Activated B cell treated with CpG ODN at 0.5 μM for 24 hours (primary cell): ENCODE measurements around the gene MEOX1. TPM values are rescaled to one million over a fixed set of nuclear protein-coding genes. Genes with fewer than 3 reads are reported as not detected.

Experiments
- ATAC-seq: fragments of 200-7000 bp; cut with Tn5 transposase; one replicate; pipeline ENCODE4 v1.10.0; 2021; ENCODE audit warnings: low read depth, mild to moderate bottlenecking, moderate library complexity
- CTCF ChIA-PET: fragments of 350-600 bp; sonication (Branson Sonifier 250); formaldehyde crosslinking; loops from one replicate; lab custom pipeline; 2021; ENCODE audit warnings: antibody characterized with exemption; lab: Charles Lee
- POLR2A ChIA-PET: fragments of 350-600 bp; sonication (Branson Sonifier 250); formaldehyde crosslinking; loops from one replicate; lab custom pipeline; 2021; ENCODE audit warnings: antibody characterized with exemption; lab: Charles Lee
- DNase-seq: peaks from one replicate; pipeline ENCODE4 v3.0.0; 2022
- H3K27ac Mint-ChIP-seq: one replicate; pipeline ENCODE4 v1.8.0; 2020; ENCODE audit warnings: mixed read lengths
- H3K27me3 Mint-ChIP-seq: one replicate; pipeline ENCODE4 v1.8.0; 2021; ENCODE audit warnings: mixed read lengths
- H3K36me3 Mint-ChIP-seq: one replicate; pipeline ENCODE4 v1.8.0; 2021; ENCODE audit warnings: low read depth, mixed read lengths
- H3K4me1 Mint-ChIP-seq: one replicate; pipeline ENCODE4 v1.8.0; 2021; ENCODE audit warnings: mixed read lengths
- H3K4me3 Mint-ChIP-seq: one replicate; pipeline ENCODE4 v1.8.0; 2020; ENCODE audit warnings: mild to moderate bottlenecking, mixed read lengths
- H3K9me3 Mint-ChIP-seq: one replicate; pipeline ENCODE4 v1.8.0; 2020; ENCODE audit warnings: mixed read lengths
- intact Hi-C: fragments of 100-400 bp; cut with micrococcal nuclease; formaldehyde crosslinking; loops from one replicate; pipeline ENCODE4 v1.15.1; 2024
- total RNA-seq: library from RNA; stranded (reverse); gene quantifications from 2 replicates; pipeline ENCODE4 v1.2.3, GENCODE V29; 2022
- TF ChIP-seq, protein P1 (sequence below): fragments of 200-600 bp; IDR thresholded peaks from one replicate; pipeline ENCODE4 v1.8.0; 2022; ENCODE audit warnings: antibody characterized with exemption, mild to moderate bottlenecking

The MEOX1 gene
- total RNA-seq, 1 donor from 2014 or later: not detected

- no peaks in the 10 kb centered on the region for H3K36me3 Mint-ChIP-seq
- DNase-seq (no peak), ATAC-seq (no peak)
- CTCF ChIA-PET: no interaction called here
- H3K4me1 Mint-ChIP-seq: no peaks in the 10 kb centered on the region
- H3K9me3 Mint-ChIP-seq: no peaks in the 10 kb centered on the region
- H3K27ac Mint-ChIP-seq: no peak overlapping the region
- intact Hi-C loops: no loop called here
- peaks cover 10% of the 10 kb centered on the region for H3K27me3 Mint-ChIP-seq
- H3K4me3 Mint-ChIP-seq: no peak overlapping the region
- TF ChIP-seq, protein P1, sequence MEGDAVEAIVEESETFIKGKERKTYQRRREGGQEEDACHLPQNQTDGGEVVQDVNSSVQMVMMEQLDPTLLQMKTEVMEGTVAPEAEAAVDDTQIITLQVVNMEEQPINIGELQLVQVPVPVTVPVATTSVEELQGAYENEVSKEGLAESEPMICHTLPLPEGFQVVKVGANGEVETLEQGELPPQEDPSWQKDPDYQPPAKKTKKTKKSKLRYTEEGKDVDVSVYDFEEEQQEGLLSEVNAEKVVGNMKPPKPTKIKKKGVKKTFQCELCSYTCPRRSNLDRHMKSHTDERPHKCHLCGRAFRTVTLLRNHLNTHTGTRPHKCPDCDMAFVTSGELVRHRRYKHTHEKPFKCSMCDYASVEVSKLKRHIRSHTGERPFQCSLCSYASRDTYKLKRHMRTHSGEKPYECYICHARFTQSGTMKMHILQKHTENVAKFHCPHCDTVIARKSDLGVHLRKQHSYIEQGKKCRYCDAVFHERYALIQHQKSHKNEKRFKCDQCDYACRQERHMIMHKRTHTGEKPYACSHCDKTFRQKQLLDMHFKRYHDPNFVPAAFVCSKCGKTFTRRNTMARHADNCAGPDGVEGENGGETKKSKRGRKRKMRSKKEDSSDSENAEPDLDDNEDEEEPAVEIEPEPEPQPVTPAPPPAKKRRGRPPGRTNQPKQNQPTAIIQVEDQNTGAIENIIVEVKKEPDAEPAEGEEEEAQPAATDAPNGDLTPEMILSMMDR: no peak
- POLR2A ChIA-PET: no interaction called here
Measured at GRCh38 chr17:43632221-43632620, 29.5 kb downstream of the MEOX1 start.

- intact Hi-C loops: no loop called here
- ATAC-seq: no peak
- Mint-ChIP-seq H3K27me3 (peaks cover 9% of the 10 kb centered on the region), H3K4me3 (no peak overlapping the region), H3K9me3 (no peaks in the 10 kb centered on the region), H3K4me1 (no peaks in the 10 kb centered on the region), H3K27ac (no peak overlapping the region), H3K36me3 (no peaks in the 10 kb centered on the region)
- CTCF ChIA-PET: no interaction called here
- TF ChIP-seq, protein P1: no peak
- DNase-seq: no peak
- POLR2A ChIA-PET: no interaction called here
Measured at GRCh38 chr17:43631429-43631828, 30.3 kb downstream of the MEOX1 start.

DNA sequence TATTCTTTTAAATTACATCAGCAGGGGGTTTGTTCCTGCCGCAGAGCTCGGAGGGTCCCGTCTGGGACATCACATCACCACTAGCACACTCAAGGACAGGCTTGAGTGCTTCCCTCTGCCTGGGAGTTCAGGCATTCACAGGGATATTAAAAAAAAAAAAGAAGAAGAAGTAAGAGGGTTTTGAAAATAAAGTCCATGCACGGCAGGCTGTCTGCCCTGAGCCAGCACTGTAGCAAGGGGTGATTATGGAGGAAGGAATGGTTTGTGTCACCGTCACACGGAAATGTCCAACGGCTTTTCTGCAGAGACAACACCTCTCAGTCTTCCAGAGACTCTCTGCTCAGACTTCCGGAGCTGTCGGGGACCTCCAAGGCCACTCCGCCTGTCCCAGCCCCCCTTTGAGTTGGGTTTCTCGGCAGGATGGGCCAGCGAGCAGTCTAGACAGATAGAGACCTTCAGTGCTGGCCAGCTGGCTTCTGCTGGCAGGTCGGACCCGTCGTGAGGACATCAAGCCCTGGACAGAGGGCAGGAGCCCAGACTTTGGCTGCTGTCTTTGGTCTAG is 33.6 kb downstream of the MEOX1 start:
- intact Hi-C loops: no loop called here
- DNase-seq (no peak), ATAC-seq (no peak)
- ChIA-PET CTCF (no interaction called here), POLR2A (no interaction called here)
- Mint-ChIP-seq H3K27ac (no peak overlapping the region), H3K9me3 (no peaks in the 10 kb centered on the region), H3K4me3 (no peak overlapping the region), H3K27me3 (peaks cover 14% of the 10 kb centered on the region), H3K36me3 (no peaks in the 10 kb centered on the region), H3K4me1 (no peaks in the 10 kb centered on the region)
- TF ChIP-seq, protein P1: no peak

DNA sequence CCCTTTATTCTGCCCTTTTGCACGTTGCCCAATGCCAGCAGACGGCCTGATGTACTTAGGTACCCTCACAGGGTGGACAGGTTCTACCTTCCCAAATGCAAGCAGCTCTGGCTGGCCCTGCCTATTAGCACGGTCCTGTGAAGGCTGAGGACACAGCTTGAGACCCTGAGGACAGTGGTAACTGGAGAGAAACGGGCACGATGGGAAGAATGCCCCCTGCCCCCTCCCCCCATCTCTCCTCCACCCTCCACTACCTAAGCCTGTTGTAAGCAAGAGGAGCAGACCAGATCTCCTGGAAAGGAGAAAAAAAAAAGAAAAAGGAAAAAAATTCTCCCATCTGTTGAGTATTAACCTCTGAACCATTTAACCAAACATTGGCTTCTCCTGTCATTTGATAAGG is 34.1 kb downstream of the MEOX1 start:
- H3K4me3 Mint-ChIP-seq: no peak overlapping the region
- intact Hi-C loops: no loop called here
- ChIA-PET CTCF (no interaction called here), POLR2A (no interaction called here)
- H3K36me3 Mint-ChIP-seq: no peaks in the 10 kb centered on the region
- H3K9me3 Mint-ChIP-seq: no peaks in the 10 kb centered on the region
- DNase-seq: no peak
- no peak for ATAC-seq
- TF ChIP-seq, protein P1: no peak
- no peak overlapping the region for H3K27ac Mint-ChIP-seq
- no peaks in the 10 kb centered on the region for H3K4me1 Mint-ChIP-seq
- peaks cover 16% of the 10 kb centered on the region for H3K27me3 Mint-ChIP-seq

- POLR2A ChIA-PET: no interaction called here
- CTCF ChIA-PET: no interaction called here
- H3K27ac Mint-ChIP-seq: no peak overlapping the region
- no peaks in the 10 kb centered on the region for H3K36me3 Mint-ChIP-seq
- H3K27me3 Mint-ChIP-seq: peaks cover 16% of the 10 kb centered on the region
- ATAC-seq: no peak
- no peak overlapping the region for H3K4me3 Mint-ChIP-seq
- intact Hi-C loops: no loop called here
- no peaks in the 10 kb centered on the region for H3K4me1 Mint-ChIP-seq
- DNase-seq: no peak
- TF ChIP-seq, protein P1: no peak
- no peaks in the 10 kb centered on the region for H3K9me3 Mint-ChIP-seq
Measured at GRCh38 chr17:43626023-43626422, 35.7 kb downstream of the MEOX1 start.
